Loucy (cell line): ENCODE results near the gene ENKUR.

Experiments used
- CTCF ChIP-seq: fragments of 200-600 bp; sonication (generic); conservative IDR thresholded peaks from 2 replicates; pipeline ENCODE4 v1.5.1; 2014; ENCODE audit warnings: mild to moderate bottlenecking, antibody characterized with exemption, low read length
- EZH2phosphoT487 ChIP-seq: fragments of 200-600 bp; IDR thresholded peaks from 2 replicates; pipeline ENCODE4 v1.6.1; 2018; ENCODE audit warnings: antibody characterized with exemption, mild to moderate bottlenecking, moderate library complexity, borderline replicate concordance

- no peak for TF ChIP-seq CTCF
- no peak for TF ChIP-seq EZH2phosphoT487
These were observed 2.7 kb upstream of the ENKUR start for GRCh38 chr10:25018703-25019102.
